ENCODE results near the gene WDFY2. TPM values are rescaled to one million over a fixed set of nuclear protein-coding genes. Genes with fewer than 3 reads are reported as not detected.

The WDFY2 gene
- total and polyA plus RNA-seq, 2 donors = 3.4 to 7.4 TPM

GRCh38 chr13:51756651-51757050, 172.4 kb downstream of the WDFY2 start:
- 100% methylated on average over 2 of the region's 2 CpGs for WGBS
- no peak overlapping the region for H3K4me3 ChIP-seq (ENCODE audit: low read length in 2 of 2)
- no peaks in the 10 kb centered on the region for H3K9me3 ChIP-seq (ENCODE audit: control insufficient read depth in 2 of 2, insufficient read depth in 1 of 2, low read length in 1 of 2)
- no peaks in the 10 kb centered on the region for H3K27me3 ChIP-seq (ENCODE audit: control insufficient read depth in 2 of 2, insufficient read depth in 1 of 2, low read length in 1 of 2)
- H3K36me3 ChIP-seq (ENCODE audit: control insufficient read depth in 2 of 2, insufficient read depth in 2 of 2, low read length in 1 of 2) = peaks cover 34 to 36% of the 10 kb centered on the region in 2 donors
- no peak overlapping the region for H3K27ac ChIP-seq (ENCODE audit: low read depth in 1 of 2, low read length in 1 of 2)
- no peaks in the 10 kb centered on the region for H3K4me1 ChIP-seq (ENCODE audit: control insufficient read depth in 2 of 2, insufficient read depth in 2 of 2, low read length in 2 of 2)
- DNase-seq (ENCODE audit: low read depth in 6 of 9, low spot score in 9 of 9) = no peak

GRCh38 chr13:51758691-51759090, 174.4 kb downstream of the WDFY2 start:
- DNase-seq (ENCODE audit: low read depth in 6 of 9, low spot score in 9 of 9) = no peak
- no peaks in the 10 kb centered on the region for H3K27me3 ChIP-seq (ENCODE audit: control insufficient read depth in 2 of 2, insufficient read depth in 1 of 2, low read length in 1 of 2)
- peaks cover 34 to 40% of the 10 kb centered on the region in 2 donors for H3K36me3 ChIP-seq (ENCODE audit: control insufficient read depth in 2 of 2, insufficient read depth in 2 of 2, low read length in 1 of 2)
- H3K27ac ChIP-seq (ENCODE audit: low read depth in 1 of 2, low read length in 1 of 2) = no peak overlapping the region
- H3K4me1 ChIP-seq (ENCODE audit: control insufficient read depth in 2 of 2, insufficient read depth in 2 of 2, low read length in 2 of 2) = no peaks in the 10 kb centered on the region
- WGBS = 90% methylated on average over 6 of the region's 6 CpGs
- no peak overlapping the region for H3K4me3 ChIP-seq (ENCODE audit: low read length in 2 of 2)
- H3K9me3 ChIP-seq (ENCODE audit: control insufficient read depth in 2 of 2, insufficient read depth in 1 of 2, low read length in 1 of 2) = no peaks in the 10 kb centered on the region

DNA sequence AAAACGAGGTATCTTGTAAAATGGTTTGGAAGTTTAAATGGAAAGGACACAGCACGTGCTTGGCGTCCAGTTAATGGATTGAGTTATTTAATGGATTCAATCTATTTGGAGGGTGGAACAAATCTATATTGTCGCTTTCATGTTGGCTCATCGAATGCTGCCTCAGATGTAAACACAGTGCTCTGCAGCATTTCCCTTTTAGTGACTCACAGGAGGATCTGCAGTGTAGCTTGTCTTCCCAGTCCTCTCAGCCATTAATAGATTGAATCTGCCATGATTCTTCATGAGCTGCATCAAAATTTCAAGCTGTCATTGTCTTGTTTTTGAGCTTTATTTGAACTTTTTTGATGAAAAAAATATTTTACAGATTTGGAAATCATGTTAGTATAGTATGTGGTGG, 175.0 kb downstream of the WDFY2 start:
- Histone ChIP-seq H3K27me3 (ENCODE audit: control insufficient read depth in 2 of 2, insufficient read depth in 1 of 2, low read length in 1 of 2) (no peaks in the 10 kb centered on the region), H3K36me3 (ENCODE audit: control insufficient read depth in 2 of 2, insufficient read depth in 2 of 2, low read length in 1 of 2) (peaks cover 34 to 40% of the 10 kb centered on the region in 2 donors), H3K4me1 (ENCODE audit: control insufficient read depth in 2 of 2, insufficient read depth in 2 of 2, low read length in 2 of 2) (peaks cover 3 to 4% of the 10 kb centered on the region in 2 donors), H3K9me3 (ENCODE audit: control insufficient read depth in 2 of 2, insufficient read depth in 1 of 2, low read length in 1 of 2) (peaks cover 0 to 3% of the 10 kb centered on the region in 2 donors), H3K27ac (ENCODE audit: low read depth in 1 of 2, low read length in 1 of 2) (no peak overlapping the region), H3K4me3 (ENCODE audit: low read length in 2 of 2) (no peak overlapping the region)
- 98% methylated on average over 5 of the region's 5 CpGs for WGBS
- DNase-seq (ENCODE audit: low read depth in 6 of 9, low spot score in 9 of 9) = no peak

- Histone ChIP-seq H3K27ac (ENCODE audit: low read depth in 1 of 2, low read length in 1 of 2) (no peak overlapping the region), H3K9me3 (ENCODE audit: control insufficient read depth in 2 of 2, insufficient read depth in 1 of 2, low read length in 1 of 2) (peaks cover 0 to 4% of the 10 kb centered on the region in 2 donors), H3K27me3 (ENCODE audit: control insufficient read depth in 2 of 2, insufficient read depth in 1 of 2, low read length in 1 of 2) (no peaks in the 10 kb centered on the region), H3K36me3 (ENCODE audit: control insufficient read depth in 2 of 2, insufficient read depth in 2 of 2, low read length in 1 of 2) (peaks cover 34 to 36% of the 10 kb centered on the region in 2 donors), H3K4me1 (ENCODE audit: control insufficient read depth in 2 of 2, insufficient read depth in 2 of 2, low read length in 2 of 2) (peaks cover 10 to 16% of the 10 kb centered on the region in 2 donors), H3K4me3 (ENCODE audit: low read length in 2 of 2) (no peak overlapping the region)
- 97% methylated on average over 12 of the region's 12 CpGs for WGBS
- DNase-seq (ENCODE audit: low read depth in 6 of 9, low spot score in 9 of 9) = no peak
Measured at GRCh38 chr13:51760592-51760991, 176.3 kb downstream of the WDFY2 start.

DNA sequence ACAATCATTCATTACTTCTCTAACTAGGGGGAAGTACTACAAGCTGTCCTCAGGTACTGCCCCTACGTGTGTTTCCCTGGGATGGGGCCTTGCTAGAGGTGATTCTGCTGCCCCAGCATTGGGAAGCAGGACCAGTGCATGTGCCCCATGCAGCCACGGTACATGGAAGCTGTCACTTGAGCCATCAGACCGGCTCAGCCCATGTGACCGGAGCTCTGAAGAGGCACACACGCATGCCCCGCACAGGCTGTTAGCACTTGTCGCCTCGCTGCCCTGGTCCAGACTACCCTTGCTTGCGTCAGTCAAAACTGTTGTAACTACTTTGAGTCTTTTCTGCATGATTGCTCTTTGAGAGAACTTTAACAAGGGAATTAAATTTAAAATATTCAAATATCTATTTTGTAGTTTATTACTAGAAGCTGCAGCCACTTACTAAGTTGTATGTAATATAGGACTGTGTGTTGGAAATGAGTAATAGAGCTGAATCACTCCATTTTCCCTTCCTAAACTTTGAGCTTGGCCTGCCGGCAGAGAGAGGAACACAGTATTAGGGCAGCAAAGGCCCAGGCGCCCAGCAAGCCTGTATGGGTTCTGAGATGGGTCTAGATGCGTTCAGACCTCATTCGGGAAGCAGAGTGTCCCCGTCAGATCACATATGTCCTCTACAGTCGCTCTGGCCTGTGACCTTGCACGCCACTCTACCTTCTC, 177.5 kb downstream of the WDFY2 start:
- H3K27me3 ChIP-seq (ENCODE audit: control insufficient read depth in 2 of 2, insufficient read depth in 1 of 2, low read length in 1 of 2) = no peaks in the 10 kb centered on the region
- H3K9me3 ChIP-seq (ENCODE audit: control insufficient read depth in 2 of 2, insufficient read depth in 1 of 2, low read length in 1 of 2) = peaks cover 0 to 4% of the 10 kb centered on the region in 2 donors
- H3K4me1 ChIP-seq (ENCODE audit: control insufficient read depth in 2 of 2, insufficient read depth in 2 of 2, low read length in 2 of 2) = peaks cover 10 to 16% of the 10 kb centered on the region in 2 donors
- H3K27ac ChIP-seq (ENCODE audit: low read depth in 1 of 2, low read length in 1 of 2) = no peak overlapping the region
- DNase-seq (ENCODE audit: low read depth in 6 of 9, low spot score in 9 of 9) = no peak
- no peak overlapping the region for H3K4me3 ChIP-seq (ENCODE audit: low read length in 2 of 2)
- 98% methylated on average over 16 of the region's 16 CpGs for WGBS
- peaks cover 26 to 30% of the 10 kb centered on the region in 2 donors for H3K36me3 ChIP-seq (ENCODE audit: control insufficient read depth in 2 of 2, insufficient read depth in 2 of 2, low read length in 1 of 2)

DNA sequence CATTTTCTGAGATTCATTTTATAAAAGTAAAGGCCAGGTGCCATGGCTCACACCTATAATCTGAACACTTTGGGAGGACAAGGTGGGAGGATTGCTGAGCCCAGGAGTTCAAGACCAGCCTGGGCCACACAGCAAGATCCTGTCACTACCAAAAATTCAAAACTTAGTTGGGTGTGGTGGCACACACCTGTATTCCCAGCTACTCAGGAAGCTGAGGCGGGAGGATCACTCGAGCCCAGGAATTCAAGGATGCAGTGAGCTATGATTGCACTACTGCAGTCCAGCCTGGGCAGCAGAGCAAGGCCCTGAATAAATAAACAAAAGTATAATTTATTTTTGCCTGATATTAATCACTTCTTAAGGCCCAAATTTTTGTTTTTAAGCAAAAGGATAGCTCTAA, 179.2 kb downstream of the WDFY2 start:
- Histone ChIP-seq H3K4me3 (ENCODE audit: low read length in 2 of 2) (no peak overlapping the region), H3K27ac (ENCODE audit: low read depth in 1 of 2, low read length in 1 of 2) (no peak overlapping the region), H3K9me3 (ENCODE audit: control insufficient read depth in 2 of 2, insufficient read depth in 1 of 2, low read length in 1 of 2) (peaks cover 0 to 4% of the 10 kb centered on the region in 2 donors), H3K36me3 (ENCODE audit: control insufficient read depth in 2 of 2, insufficient read depth in 2 of 2, low read length in 1 of 2) (peaks cover 27 to 29% of the 10 kb centered on the region in 2 donors), H3K27me3 (ENCODE audit: control insufficient read depth in 2 of 2, insufficient read depth in 1 of 2, low read length in 1 of 2) (no peaks in the 10 kb centered on the region), H3K4me1 (ENCODE audit: control insufficient read depth in 2 of 2, insufficient read depth in 2 of 2, low read length in 2 of 2) (peaks cover 10 to 16% of the 10 kb centered on the region in 2 donors)
- 96% methylated on average over 2 of the region's 2 CpGs for WGBS
- DNase-seq (ENCODE audit: low read depth in 6 of 9, low spot score in 9 of 9) = no peak

DNA sequence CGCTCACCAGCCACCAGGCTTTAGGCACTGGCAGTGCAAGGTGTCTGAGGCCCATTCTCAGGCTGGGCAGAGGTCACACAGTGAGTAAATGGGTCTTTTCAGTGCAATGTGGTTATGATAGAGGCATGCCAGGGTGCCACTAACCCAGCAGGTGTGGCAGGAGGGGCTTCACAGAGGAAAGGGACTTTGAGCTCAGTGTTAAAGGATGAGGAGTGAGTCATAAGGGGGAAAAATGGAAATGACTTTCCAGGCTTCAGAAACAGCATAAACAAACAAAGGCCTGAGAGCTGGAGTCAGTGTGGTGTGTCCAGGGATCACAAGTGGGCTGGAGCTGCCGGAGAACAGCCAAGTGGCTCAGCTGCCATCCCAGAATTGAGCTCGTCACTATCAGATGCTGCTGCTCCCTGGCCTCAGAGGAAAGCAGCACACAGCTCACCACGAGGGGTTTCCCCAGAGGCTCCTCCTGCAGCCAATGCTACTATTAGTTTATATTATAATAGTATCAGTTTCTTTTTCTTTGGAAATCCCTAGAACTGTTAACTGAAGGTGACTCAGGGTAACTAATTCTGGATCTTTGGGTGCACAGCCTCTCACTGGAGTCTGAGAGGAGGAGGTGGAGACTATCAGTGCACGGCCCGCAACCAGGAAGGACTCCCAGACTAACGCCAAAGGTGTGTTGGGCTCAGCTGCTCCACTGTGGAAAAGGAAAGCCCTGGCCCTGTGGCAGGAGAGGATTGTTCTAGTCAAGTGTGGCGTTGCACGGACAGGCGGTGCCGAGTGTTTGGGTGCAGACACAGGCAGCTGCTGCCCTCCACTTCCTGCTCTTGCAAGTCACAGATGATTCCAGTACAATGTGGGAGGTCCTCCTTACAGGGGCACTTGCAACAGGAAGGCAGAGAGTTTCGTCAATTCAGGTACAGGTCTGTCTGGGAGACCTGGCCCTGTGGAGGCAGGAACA, 180.2 kb downstream of the WDFY2 start:
- Histone ChIP-seq H3K4me1 (ENCODE audit: control insufficient read depth in 2 of 2, insufficient read depth in 2 of 2, low read length in 2 of 2) (peaks cover 10 to 16% of the 10 kb centered on the region in 2 donors), H3K27ac (ENCODE audit: low read depth in 1 of 2, low read length in 1 of 2) (peak overlapping the region; percentile 78 to 90), H3K9me3 (ENCODE audit: control insufficient read depth in 2 of 2, insufficient read depth in 1 of 2, low read length in 1 of 2) (peaks cover 0 to 4% of the 10 kb centered on the region in 2 donors), H3K27me3 (ENCODE audit: control insufficient read depth in 2 of 2, insufficient read depth in 1 of 2, low read length in 1 of 2) (no peaks in the 10 kb centered on the region), H3K4me3 (ENCODE audit: low read length in 2 of 2) (peak overlapping the region; percentile 28 to 30), H3K36me3 (ENCODE audit: control insufficient read depth in 2 of 2, insufficient read depth in 2 of 2, low read length in 1 of 2) (peaks cover 23 to 26% of the 10 kb centered on the region in 2 donors)
- 28% methylated on average over 12 of the region's 12 CpGs for WGBS
- peak in 7 of 9 donors; percentile 43 to 73 (median 49) for DNase-seq (ENCODE audit: low read depth in 6 of 9, low spot score in 9 of 9)

GRCh38 chr13:51765142-51765515, 180.9 kb downstream of the WDFY2 start:
- 34% methylated on average over 4 of the region's 4 CpGs for WGBS
- no peaks in the 10 kb centered on the region for H3K27me3 ChIP-seq (ENCODE audit: control insufficient read depth in 2 of 2, insufficient read depth in 1 of 2, low read length in 1 of 2)
- peak overlapping the region in 1 of 2 donors; percentile 30 for H3K4me3 ChIP-seq (ENCODE audit: low read length in 2 of 2)
- H3K27ac ChIP-seq (ENCODE audit: low read depth in 1 of 2, low read length in 1 of 2) = peak overlapping the region; percentile 56 to 90
- H3K4me1 ChIP-seq (ENCODE audit: control insufficient read depth in 2 of 2, insufficient read depth in 2 of 2, low read length in 2 of 2) = peaks cover 10 to 16% of the 10 kb centered on the region in 2 donors
- H3K9me3 ChIP-seq (ENCODE audit: control insufficient read depth in 2 of 2, insufficient read depth in 1 of 2, low read length in 1 of 2) = peaks cover 0 to 4% of the 10 kb centered on the region in 2 donors
- no peak for DNase-seq (ENCODE audit: low read depth in 6 of 9, low spot score in 9 of 9)
- peaks cover 18 to 26% of the 10 kb centered on the region in 2 donors for H3K36me3 ChIP-seq (ENCODE audit: control insufficient read depth in 2 of 2, insufficient read depth in 2 of 2, low read length in 1 of 2)

DNA sequence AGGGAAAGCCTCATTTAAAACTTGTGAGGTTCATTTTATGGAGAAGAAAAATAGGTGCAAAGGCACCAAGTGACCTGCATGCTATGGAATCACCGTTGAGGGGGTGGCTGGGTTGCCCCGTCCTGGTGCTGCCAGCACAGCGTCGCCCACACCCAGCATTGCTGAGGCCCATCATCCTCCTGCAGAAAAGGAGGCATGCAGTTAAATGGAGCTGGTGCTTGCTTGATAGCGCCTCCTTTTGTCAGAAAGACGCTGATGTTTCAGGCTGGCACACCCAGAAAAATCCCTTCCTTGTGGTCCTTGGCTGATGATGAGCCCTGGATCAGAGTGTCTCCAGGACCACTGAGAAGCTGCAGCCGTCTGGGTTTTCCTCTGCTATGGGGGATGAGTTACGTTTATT, 182.8 kb downstream of the WDFY2 start:
- DNase-seq (ENCODE audit: low read depth in 6 of 9, low spot score in 9 of 9) = no peak
- Histone ChIP-seq H3K4me3 (ENCODE audit: low read length in 2 of 2) (no peak overlapping the region), H3K27me3 (ENCODE audit: control insufficient read depth in 2 of 2, insufficient read depth in 1 of 2, low read length in 1 of 2) (no peaks in the 10 kb centered on the region), H3K9me3 (ENCODE audit: control insufficient read depth in 2 of 2, insufficient read depth in 1 of 2, low read length in 1 of 2) (peaks cover 0 to 4% of the 10 kb centered on the region in 2 donors), H3K4me1 (ENCODE audit: control insufficient read depth in 2 of 2, insufficient read depth in 2 of 2, low read length in 2 of 2) (peaks cover 10 to 16% of the 10 kb centered on the region in 2 donors), H3K27ac (ENCODE audit: low read depth in 1 of 2, low read length in 1 of 2) (no peak overlapping the region), H3K36me3 (ENCODE audit: control insufficient read depth in 2 of 2, insufficient read depth in 2 of 2, low read length in 1 of 2) (peaks cover 10 to 23% of the 10 kb centered on the region in 2 donors)
- WGBS = 98% methylated on average over 8 of the region's 8 CpGs

Data from thymus (tissue), 11 donors.